HPDE6-E6E7 (cell line): ENCODE results near the gene PHF21A.
"Not testable (repeated sequence)": the region's sequence is repeated elsewhere in the genome, so short reads cannot be mapped to it uniquely, and the experiment has no call there.

Experiments
- DNase-seq: peaks from one replicate; pipeline ENCODE4 v3.0.0; 2011; ENCODE audit warnings: missing footprints; ENCODE audit errors: extremely low spot score

Gene PHF21A

DNA sequence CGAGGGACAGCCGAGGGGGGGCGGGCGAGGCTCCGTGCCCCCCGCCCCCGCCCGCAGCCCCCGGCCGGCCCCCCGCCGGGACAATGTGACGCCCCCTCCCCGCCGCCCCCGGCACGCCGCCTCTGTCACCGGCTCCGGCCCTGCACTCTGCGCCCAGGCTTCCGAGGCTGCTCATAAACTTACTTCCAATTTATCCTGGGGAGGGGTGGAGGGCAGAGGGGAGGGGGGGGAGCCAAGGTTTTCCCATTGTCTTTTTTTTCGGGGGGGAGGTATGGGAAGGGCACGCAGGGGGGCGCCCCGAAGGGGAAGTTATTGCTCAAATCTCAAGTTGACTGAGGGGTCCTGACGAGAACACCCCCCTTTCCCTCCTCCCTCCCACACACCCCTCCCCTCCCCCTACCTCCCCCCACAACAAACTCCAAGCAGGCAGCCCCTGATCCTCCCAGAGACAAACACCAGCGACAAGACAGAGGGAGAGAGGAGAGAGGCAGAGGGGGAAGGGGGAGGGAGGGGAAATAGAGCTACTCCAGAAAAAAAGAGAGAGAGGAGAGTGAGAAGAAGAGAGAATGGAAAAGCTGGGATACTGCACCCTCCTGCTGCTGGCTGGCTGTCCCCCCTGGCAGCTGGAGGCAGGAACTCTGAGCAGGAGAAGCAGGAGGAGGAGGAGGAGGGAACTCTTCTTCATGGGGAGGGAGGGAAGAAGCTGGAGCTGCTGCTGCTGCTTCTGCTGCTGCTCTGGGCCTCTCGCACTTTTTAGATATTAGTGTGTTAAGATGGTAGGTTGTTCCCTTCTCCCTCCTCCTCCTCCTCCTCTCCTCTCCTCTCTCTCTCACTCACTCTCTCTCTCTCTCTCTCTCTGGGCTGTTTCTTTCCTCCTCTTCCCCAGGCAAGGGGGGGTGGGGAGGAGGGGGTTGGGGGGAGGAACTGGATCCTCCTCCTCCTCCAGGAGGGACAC, 631 bp downstream of the PHF21A start:
- peak; percentile 21 for DNase-seq

DNA sequence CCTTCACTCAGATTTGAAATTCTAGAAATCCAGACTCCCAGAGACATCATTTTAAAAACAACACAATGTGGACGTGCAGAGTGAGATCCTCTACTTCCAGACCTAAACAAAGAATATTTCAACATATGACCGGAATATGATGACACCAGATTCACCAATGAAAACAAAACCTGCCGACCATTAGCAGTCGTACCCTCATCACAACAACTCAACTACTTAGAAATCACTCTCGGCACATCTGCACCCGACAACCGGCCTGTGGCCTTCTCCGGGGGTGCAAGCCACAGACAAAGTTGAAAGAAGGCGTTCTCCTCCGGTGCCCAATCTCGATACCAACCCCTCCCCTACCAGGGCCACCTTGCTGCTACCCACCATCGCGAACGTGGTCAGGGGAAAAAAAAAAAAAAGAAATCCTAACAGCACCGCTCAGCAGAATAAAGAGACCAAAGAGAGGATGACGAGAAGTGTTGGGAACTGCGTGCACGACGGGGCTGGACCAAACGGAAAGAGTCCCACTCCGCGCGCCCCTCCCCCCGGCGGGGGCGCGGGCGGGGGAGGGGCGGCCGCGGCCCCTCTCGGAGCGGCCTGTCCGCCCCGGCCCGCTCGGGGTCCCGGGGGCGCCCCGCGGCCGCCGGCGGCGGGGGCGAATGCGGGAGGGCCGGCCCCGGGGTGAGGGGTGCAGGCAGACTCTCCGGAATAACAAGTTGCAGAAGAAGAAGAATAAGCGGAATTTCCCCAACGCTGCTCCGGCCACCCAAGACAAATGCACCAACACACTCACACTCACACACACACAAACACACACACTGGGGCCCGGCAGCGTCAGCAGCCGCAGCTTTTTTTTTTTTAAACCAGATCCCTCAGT, 1.7 kb downstream of the PHF21A start:
- peak; percentile 14 for DNase-seq

DNA sequence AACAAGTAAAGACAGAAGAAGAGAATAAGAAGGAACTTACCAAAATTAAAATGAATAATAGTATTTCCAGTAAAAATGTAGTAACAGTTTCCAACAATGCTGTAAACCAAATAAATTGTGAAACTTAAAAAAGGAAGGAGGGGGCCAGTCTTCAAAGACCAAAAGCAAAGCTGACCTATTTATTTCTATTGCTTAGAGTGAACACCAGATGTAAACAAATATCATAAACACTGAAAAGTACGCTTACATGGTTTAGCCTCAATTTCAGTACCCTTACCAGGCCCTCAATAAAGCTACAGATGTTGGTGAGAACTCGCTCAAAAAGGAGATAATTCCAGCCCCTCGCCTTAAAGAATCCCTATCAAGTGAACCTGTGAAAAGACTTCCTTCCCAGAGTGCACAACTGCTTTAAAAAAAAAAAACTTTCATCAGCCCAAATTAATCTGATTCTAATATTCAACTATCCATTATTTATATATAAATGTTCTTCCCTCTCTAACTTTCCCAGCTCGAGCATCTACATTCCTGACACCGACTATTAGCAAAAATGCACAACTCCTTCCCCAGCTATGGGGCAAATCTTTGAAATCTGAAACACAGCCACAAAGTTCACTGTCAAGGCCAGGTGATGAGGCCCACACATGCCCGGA, 2.4 kb downstream of the PHF21A start:
- no peak for DNase-seq

DNA sequence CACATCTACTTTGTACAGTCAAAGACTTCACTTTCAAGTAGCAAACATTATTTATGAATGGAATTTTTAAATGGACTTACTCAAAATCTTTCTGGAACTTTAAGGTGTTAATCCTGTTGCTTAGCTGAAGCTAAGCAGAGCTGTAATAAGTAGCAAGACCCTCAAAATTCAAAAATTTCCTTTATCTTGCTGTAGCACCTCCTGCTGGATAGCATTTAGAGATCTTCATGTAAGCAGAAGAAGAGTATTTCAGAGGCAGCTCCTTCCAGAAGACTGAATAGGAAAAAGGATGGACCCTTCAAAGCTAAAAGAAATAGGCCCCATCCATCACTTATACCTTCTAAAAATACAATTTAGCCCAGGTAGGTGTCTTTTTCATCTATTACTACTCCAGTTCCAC, 3.4 kb downstream of the PHF21A start:
- DNase-seq = no peak

DNA sequence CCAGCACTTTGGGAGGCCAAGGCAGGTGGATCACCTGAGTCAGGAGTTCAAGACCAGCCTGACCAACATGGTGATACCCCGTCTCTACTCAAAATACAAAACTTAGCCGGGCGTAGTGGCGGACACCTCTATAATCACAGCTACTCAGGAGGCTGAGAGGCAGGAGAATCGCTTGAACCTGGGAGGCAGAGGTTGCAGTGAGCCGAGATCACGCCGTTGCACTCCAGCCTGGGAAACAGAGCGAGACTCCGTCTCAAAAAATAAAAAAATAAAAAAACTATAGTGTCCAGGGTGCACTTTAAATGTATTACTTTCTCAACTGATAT, 4.6 kb downstream of the PHF21A start:
- DNase-seq = not testable (repeated sequence)

DNA sequence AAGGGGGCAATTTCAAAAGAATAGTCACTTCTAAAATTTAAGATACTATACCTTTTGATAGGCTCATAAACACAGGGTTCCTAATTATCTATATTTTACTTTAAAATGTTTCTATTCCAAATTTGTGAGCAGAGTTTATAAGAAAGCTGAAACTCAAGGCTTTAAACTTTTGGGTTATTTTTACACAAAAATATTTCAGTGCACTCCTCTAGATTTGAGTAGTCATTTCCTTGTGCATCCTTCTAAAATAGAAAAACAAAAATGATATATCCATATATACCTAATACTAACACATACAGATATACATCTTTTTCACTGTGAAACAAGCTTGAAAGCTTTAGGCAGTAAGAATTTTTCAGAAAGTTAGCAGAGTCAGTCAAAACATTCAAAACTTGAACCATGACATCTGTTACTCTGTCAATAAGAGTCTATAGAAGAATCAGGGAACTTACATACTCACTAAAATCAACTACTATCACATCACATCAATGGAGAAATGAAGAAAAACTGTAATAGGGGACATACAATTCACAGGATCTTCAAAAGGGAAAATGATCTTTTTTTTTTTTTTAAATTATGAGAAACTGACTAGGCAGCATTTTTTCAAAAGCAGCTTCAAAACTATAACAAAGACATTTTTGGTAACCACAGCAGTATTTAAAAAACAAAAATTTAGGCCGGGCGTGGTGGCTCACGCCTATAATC, 5.1 kb downstream of the PHF21A start:
- no peak for DNase-seq

DNA sequence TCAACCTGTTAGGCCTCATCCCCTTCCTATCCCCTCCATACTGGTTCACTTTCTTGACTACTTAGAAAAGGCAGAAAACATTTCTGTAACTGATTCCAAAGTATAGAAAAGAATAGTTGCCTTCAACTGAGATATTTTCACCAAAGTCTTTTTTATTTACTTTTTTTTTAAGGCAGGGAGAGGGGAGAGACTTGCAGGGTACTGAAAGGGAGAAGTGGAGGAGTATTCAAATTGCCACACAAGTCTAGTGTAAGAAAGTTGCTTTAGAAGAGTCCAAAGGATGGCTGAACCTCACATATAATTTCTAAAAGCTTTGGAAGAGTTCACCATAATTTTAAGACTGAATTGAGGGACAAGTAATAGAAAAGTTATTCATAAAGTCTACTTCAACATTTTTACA, 6.3 kb downstream of the PHF21A start:
- DNase-seq = no peak

DNA sequence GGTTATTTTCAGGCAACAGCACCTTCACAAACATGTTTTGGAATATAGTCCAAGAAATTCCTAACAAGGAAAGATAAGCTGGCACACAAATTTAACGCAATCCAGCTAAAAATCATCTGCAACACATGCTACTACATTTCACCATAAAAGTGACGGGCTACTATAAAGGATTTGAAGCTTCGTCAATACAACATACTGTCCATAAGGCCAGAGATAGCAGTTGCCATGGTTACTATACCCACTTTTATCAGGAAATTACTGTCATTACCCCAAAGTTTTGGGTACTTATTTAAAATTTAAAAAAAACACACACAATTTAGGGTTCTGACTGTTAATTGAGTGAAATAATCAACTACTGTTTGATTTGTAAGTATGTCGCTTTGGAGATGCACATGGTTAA, 6.9 kb downstream of the PHF21A start:
- no peak for DNase-seq

DNA sequence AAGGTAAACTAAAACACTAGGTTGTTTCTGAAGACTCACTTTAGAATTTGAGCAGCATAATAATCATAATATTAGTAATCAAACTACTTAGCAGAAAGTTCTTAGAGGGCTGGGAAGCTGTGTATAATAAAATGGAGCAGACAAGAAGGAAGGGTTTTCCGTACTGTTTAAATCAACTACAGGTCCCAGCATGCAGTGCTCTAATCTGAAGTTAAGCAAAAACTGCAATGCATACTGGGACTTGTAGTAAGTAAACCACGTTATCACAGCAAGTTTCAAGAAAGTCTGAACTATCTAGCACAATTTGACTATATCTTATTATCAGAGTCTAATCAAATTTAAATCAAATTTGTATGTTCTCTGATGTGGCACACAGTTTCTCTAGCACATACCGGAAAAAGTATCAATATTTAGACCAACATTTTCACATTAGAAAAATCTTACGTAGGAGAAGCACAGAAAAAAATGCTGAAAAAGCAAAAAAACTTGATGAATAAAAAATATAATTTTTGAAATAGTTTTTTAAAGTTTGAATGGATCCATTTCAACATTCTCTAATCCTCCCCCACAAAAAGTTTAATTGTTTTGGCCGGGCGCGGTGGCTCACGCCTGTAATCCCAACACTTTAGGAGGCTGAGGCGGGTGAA, 8.2 kb downstream of the PHF21A start:
- DNase-seq = peak; percentile 51

DNA sequence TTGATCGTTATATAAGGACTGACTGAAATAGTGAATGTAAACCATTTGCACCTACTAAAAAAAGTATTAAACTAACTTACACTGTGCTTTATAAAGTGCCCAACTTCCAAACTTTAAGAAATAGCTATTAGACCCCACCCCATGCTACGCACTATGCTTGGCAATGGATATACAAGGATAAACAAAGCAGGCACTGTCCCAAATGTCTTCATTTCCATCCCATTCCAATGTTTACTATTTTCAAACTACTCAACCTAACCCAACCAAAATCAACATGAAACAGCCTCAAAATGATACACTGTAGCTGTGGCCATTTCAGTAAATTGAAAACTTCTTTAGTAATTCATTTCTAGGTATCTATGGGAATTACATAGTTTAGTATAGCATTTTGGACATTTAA, 12.5 kb downstream of the PHF21A start:
- DNase-seq = no peak

DNA sequence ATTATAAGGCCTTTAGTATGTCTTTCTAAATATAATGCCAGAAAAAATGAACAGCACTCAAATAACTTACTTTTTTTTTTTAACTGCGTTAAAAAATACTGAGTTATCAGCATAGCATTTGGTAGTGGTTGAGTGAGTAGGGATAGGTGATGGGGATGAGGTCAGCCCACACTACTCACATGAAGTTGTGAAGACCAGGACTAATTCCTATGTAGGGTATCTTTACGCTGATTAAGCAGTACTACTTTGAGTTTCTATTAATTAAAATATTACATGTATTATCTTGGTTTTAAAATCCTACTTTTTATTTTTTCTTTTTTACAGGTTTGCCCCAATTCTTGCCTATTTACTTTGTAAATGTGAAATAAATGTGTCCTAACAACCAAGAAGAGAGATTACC, 13.5 kb downstream of the PHF21A start:
- DNase-seq = no peak

DNA sequence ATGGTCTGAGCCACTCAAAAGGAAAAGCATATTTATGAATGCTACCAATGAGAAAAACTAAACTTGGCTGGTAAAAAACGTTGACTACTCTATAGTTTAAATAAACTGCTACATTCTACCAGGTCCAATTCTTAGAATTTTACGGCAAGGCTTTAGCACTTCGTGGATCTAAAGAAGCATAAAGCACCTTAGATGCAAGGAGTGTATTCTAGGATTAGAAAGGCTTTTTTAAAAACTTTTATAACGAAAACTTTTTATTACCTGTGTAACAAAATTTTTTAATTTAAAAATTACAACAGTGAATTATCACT, 13.9 kb downstream of the PHF21A start:
- no peak for DNase-seq

DNA sequence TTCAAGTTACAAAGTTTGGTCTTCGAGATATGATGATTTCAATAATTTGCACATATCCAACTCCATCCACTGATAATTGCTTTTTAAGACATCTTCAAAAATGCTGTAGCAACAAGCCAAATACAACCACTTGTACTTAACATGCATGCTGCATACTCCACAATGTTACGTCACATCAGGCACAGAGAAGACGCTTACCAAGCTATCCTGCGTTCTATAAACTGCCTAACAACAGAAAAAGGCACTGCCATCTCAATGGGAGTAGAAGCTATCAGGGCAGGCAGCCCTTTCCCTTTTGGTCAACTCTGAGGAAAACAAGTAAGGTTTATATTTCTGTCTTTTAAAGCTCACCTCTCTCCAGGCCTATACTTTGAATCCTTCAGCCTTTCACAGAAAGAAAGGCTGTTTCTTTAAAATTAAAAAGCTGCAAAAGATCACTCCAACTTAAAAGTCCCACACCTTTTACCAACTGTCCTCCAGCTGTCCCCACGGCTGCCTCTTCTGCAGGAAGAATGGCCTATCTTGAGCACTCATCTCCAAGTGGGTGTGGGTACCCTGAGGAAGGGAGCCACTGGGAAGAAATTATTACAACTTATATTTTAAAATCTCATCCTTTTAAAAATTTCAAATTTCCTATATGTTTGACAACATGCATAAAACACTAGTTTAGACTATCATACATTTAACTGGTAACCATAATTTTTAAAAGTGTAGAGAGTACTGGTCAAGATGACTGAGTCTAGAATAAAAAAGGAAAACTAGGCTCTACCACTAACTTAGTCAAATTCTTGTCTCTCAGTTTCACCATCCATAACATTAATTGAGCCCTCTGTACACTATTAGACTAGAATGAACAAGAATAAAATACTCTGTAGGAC, 14.5 kb downstream of the PHF21A start:
- no peak for DNase-seq

DNA sequence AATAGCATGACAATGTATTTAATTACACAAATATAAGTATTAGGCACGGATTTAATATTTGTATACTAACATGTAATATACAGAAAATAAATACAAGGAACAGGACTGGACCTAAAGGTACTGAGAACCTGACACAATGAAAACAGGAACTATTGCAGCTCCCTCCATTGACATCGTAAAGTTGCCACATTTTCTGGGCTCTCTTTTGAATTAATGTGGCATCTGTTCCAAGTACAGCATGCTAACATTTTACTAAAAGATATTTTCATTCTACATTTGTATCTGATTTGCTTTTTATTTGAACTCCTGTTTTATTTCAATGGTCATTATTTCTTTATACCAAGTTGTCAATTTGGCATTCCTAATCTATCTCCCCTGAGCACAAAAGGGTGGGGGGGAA, 15.3 kb downstream of the PHF21A start:
- DNase-seq = no peak

DNA sequence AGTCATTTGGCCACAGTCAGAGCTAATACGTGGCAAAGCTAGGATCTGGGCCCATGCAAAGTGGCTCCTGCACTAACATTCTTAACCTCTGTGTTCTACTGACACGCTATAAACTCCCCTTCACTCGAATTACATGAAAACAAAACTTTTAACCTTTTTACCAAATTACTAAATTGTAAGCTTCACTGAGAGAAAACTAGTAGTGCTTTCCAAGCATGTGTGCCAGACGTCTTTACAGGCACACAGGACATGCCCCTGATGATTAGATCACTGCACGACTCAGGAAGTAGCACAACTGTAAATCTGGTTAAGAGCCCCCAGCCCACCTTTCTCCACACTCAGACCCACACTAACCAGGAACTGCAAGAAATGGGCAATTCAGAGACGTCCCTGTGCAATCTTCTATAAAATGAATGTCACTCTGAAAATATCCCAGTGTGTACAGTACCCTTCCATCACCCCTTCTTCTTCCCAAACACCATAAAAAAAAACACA, 16.1 kb downstream of the PHF21A start:
- DNase-seq = no peak

DNA sequence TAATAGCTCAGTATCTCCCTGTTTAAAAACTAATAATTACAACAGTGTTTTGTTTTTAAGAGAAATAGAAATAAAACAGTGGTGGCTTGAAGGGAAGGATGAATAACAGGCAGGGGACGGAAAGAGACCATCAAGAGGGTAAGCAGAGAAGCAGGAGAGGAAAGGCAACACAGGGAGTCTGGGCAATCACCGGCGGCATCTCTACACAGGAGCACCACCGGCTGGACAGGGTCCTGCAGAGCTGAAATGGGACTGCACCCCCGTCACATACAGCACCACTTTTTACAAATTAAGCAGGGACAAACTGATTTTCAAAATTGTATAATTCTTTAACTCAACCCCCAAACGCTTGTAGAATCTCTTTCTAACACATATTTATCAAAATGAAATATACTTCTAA, 18.4 kb downstream of the PHF21A start:
- DNase-seq = no peak

DNA sequence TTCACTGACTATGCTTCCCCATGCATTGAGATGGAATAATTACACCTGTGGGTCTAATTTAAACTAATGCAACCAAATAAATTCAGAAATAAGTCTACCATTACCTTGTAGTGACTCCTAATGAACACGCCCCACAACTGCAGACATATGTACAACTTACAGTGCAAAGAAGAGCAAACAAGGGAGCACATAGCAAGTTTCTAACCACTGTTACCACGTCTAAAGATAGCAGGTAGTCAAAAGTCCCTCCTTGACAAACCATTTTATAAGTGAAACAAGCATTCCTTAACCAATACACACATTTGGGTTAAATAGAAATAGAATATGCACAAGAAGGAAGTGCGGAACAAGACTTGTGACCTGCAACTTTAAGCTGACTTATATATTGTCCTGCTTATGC, 20.6 kb downstream of the PHF21A start:
- no peak for DNase-seq

DNA sequence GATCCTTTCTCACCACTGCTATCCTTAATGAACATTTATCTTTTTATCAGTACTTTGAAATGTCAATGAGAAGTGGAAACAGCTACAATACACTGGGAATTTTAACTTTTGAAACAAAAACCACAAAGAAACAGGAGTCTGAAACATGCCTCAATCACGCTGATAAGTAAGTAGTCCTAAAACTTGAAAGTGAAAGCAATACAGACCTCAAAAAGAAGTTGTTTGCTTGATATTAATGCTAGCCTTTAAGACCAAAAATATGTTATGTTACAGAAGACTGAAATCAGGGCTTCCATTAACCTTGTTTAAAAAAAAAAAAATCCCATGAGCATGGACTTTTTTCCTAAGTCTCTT, 21.3 kb downstream of the PHF21A start:
- DNase-seq = no peak

DNA sequence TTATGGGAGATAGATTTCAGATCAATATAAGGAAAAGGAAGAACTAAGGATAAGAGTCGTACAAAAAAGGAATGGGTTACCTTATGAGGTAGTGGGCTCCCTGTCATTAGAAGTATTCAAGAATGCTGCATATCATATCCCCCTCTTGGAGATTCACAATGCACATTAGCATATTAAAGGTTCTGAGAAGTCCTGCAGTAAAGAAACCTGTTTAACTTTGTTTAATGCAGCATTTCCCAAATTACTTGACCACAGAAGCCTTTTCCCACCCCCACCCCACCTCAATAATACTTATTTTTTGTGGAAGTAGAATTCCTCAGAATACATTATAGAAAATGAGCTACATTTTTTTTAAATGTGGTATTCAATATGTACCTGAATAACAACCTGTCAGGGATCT, 30.9 kb downstream of the PHF21A start:
- no peak for DNase-seq

DNA sequence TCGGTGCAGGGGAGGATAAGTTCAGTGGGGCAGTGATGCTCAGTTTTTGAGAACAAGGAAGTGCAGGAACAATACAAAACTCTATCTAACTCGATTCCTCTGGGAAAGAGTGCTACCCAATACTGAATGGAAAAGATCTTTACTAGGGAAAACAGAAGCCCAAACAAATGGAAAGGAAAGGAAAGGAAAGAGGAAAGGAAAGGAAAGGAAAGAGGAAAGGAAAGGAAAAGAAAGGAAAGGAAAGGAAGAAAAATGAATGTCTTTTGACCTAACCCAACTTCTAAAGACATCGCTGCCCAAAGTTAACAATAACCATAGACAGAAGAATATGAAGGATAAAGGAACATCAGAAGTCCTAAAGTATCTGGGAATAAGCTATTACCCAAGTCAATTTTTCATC, 41.6 kb downstream of the PHF21A start:
- DNase-seq = no peak
